ENCODE data around the gene OPRM1. TPM values are rescaled to one million over a fixed set of nuclear protein-coding genes. Genes with fewer than 3 reads are reported as not detected.

OPRM1 gene
- total and polyA plus RNA-seq, 2 donors (not counting 1 experiment from before 2014, with no cell fraction given) = not detected

GRCh38 chr6:154112181-154112809, 73.3 kb downstream of the OPRM1 start:
- CTCF ChIA-PET = no interaction called here
- H3K79me2 ChIP-seq (ENCODE audit: control insufficient read depth, insufficient read depth, low read length) = no peaks in the 10 kb centered on the region
- TF ChIP-seq, protein P1, sequence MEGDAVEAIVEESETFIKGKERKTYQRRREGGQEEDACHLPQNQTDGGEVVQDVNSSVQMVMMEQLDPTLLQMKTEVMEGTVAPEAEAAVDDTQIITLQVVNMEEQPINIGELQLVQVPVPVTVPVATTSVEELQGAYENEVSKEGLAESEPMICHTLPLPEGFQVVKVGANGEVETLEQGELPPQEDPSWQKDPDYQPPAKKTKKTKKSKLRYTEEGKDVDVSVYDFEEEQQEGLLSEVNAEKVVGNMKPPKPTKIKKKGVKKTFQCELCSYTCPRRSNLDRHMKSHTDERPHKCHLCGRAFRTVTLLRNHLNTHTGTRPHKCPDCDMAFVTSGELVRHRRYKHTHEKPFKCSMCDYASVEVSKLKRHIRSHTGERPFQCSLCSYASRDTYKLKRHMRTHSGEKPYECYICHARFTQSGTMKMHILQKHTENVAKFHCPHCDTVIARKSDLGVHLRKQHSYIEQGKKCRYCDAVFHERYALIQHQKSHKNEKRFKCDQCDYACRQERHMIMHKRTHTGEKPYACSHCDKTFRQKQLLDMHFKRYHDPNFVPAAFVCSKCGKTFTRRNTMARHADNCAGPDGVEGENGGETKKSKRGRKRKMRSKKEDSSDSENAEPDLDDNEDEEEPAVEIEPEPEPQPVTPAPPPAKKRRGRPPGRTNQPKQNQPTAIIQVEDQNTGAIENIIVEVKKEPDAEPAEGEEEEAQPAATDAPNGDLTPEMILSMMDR (IDR thresholded peaks at IDR 0.05) = no peak
- TF ChIP-seq EZH2 (IDR thresholded peaks at IDR 0.05; ENCODE audit: borderline replicate concordance, insufficient read depth, low read depth, low read length, poor library complexity, severe bottlenecking) = no peak

DNA sequence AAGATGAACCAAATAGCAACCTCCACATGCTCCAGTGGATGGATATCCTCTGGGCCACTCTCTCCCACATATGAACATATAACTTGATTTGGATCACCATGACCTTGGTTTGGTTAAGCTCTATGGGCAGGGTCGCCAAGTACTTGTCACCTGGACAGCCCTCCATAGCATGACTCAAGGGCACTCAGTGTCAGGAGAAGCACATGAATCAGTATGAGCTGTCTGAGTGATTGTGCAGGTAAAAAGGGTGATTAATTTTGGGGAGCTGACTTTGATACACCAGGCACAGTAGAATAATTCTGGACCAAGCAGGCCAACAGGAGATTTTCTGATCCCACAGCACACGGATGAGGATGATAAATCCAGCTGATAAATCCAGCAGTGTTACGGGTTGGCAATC, 74.4 kb downstream of the OPRM1 start:
- no peak overlapping the region for H3K27ac ChIP-seq (ENCODE audit: low read length in 2 of 2)
- no peaks in the 10 kb centered on the region for H3K27me3 ChIP-seq (replicated peaks in 1 of 4; ENCODE audit: control extremely low read depth in 1 of 4, control insufficient read depth in 3 of 4, insufficient read depth in 4 of 4, low read length in 3 of 4)
- no peaks in the 10 kb centered on the region for H3K79me2 ChIP-seq (ENCODE audit: control insufficient read depth, insufficient read depth, low read length)
- CTCF ChIA-PET = no interaction called here
- H3K36me3 ChIP-seq (replicated peaks in 1 of 2; ENCODE audit: control extremely low read depth in 1 of 2, control insufficient read depth in 1 of 2, extremely low read depth in 1 of 2, insufficient read depth in 2 of 2, low read length in 1 of 2) = no peaks in the 10 kb centered on the region
- Mint-ChIP-seq H3K9me3 (ENCODE audit: insufficient read depth) (no peaks in the 10 kb centered on the region), H3K27me3 (no peaks in the 10 kb centered on the region), H3K4me3 (no peak overlapping the region), H3K27ac (no peak overlapping the region), H3K4me1 (no peaks in the 10 kb centered on the region)
- no peaks in the 10 kb centered on the region for H4K20me1 ChIP-seq (ENCODE audit: control insufficient read depth, insufficient read depth, low read length, poor library complexity, severe bottlenecking)
- no peak overlapping the region for H3K4me2 ChIP-seq (replicated peaks; ENCODE audit: low read depth, low read length, poor library complexity, severe bottlenecking)
- no peaks in the 10 kb centered on the region for H3K9me3 ChIP-seq (ENCODE audit: control extremely low read depth in 1 of 3, control insufficient read depth in 2 of 3, insufficient read depth in 1 of 3, low read length in 2 of 3)
- TF ChIP-seq EZH2 (IDR thresholded peaks at IDR 0.05; ENCODE audit: borderline replicate concordance, insufficient read depth, low read depth, low read length, poor library complexity, severe bottlenecking) = no peak
- TF ChIP-seq, protein P1 (IDR thresholded peaks at IDR 0.05) = no peak
- no peak for ATAC-seq (ENCODE audit: low read depth)
- H2AFZ ChIP-seq (ENCODE audit: insufficient read depth, low read depth, low read length, poor library complexity, severe bottlenecking) = no peak overlapping the region
- POLR2A ChIA-PET = no interaction called here
- WGBS (ENCODE audit: insufficient coverage) = 87% methylated on average over 3 of the region's 3 CpGs
- intact Hi-C loops (cut with micrococcal nuclease) = no loop called here
- H3K4me1 ChIP-seq (ENCODE audit: control insufficient read depth in 2 of 2, insufficient read depth in 2 of 2, low read length in 2 of 2) = no peaks in the 10 kb centered on the region
- no peak overlapping the region for H3K9ac ChIP-seq (ENCODE audit: low read length)
- H3K4me3 ChIP-seq (ENCODE audit: control extremely low read depth in 1 of 5, extremely low read depth in 1 of 5, insufficient read depth in 1 of 5, low read depth in 2 of 5, low read length in 4 of 5) = no peak overlapping the region
- DNase-seq = no peak

More at GRCh38 chr6:154112181-154112809, 73.3 kb downstream of the OPRM1 start:
- no peaks in the 10 kb centered on the region for H3K4me1 ChIP-seq (ENCODE audit: control insufficient read depth in 2 of 2, insufficient read depth in 2 of 2, low read length in 2 of 2)
- ATAC-seq (ENCODE audit: low read depth) (no peak), DNase-seq (no peak)
- H3K27ac ChIP-seq (ENCODE audit: low read length in 2 of 2) = no peak overlapping the region
- H3K9ac ChIP-seq (ENCODE audit: low read length) = no peak overlapping the region
- no peaks in the 10 kb centered on the region for H3K4me1 Mint-ChIP-seq
- H2AFZ ChIP-seq (ENCODE audit: insufficient read depth, low read depth, low read length, poor library complexity, severe bottlenecking) = no peak overlapping the region
- H3K9me3 Mint-ChIP-seq (ENCODE audit: insufficient read depth) = no peaks in the 10 kb centered on the region
- no peak overlapping the region for H3K4me3 Mint-ChIP-seq
- no peak overlapping the region for H3K27ac Mint-ChIP-seq
- H3K27me3 Mint-ChIP-seq = no peaks in the 10 kb centered on the region
- no peaks in the 10 kb centered on the region for H3K9me3 ChIP-seq (ENCODE audit: control extremely low read depth in 1 of 3, control insufficient read depth in 2 of 3, insufficient read depth in 1 of 3, low read length in 2 of 3)
- intact Hi-C loops (cut with micrococcal nuclease) = no loop called here
- H3K4me2 ChIP-seq (replicated peaks; ENCODE audit: low read depth, low read length, poor library complexity, severe bottlenecking) = no peak overlapping the region
- H3K36me3 ChIP-seq (replicated peaks in 1 of 2; ENCODE audit: control extremely low read depth in 1 of 2, control insufficient read depth in 1 of 2, extremely low read depth in 1 of 2, insufficient read depth in 2 of 2, low read length in 1 of 2) = no peaks in the 10 kb centered on the region
- H3K27me3 ChIP-seq (replicated peaks in 1 of 4; ENCODE audit: control extremely low read depth in 1 of 4, control insufficient read depth in 3 of 4, insufficient read depth in 4 of 4, low read length in 3 of 4) = no peaks in the 10 kb centered on the region
- no peak overlapping the region for H3K4me3 ChIP-seq (ENCODE audit: control extremely low read depth in 1 of 5, extremely low read depth in 1 of 5, insufficient read depth in 1 of 5, low read depth in 2 of 5, low read length in 4 of 5)
- H4K20me1 ChIP-seq (ENCODE audit: control insufficient read depth, insufficient read depth, low read length, poor library complexity, severe bottlenecking) = no peaks in the 10 kb centered on the region
- POLR2A ChIA-PET = no interaction called here
- WGBS (ENCODE audit: insufficient coverage) = 100% methylated on average over 1 of the region's 2 CpGs
